Right atrium auricular region (tissue), 2 donors: ENCODE results near the gene SEMA3C. TPM values are rescaled to one million over a fixed set of nuclear protein-coding genes. Genes with fewer than 3 reads are reported as not detected.

ENCODE experiments used
- DNase-seq: peaks from one replicate; pipeline ENCODE4 v3.0.0-alpha.2; 2019; ENCODE audit warnings: low spot score
- H3K27ac ChIP-seq, 2 donors: fragments of 200-600 bp; sonication (generic); 1 replicate in 1 of 2; 2 replicates in 1 of 2; pipeline ENCODE4 v1.5.1; 2016 to 2019
- H3K27me3 ChIP-seq, 2 donors: fragments of 200-600 bp; sonication (generic); one replicate each; pipeline versions ENCODE4 v1.5.1 to v1.6.0; 2017 to 2019
- H3K36me3 ChIP-seq: fragments of 200-600 bp; sonication (generic); one replicate; pipeline ENCODE4 v1.5.1; 2016
- H3K4me1 ChIP-seq, 2 donors: fragments of 200-600 bp; sonication (generic); one replicate each; pipeline versions ENCODE4 v1.5.1 to v1.6.0; 2017 to 2019
- H3K4me3 ChIP-seq, 2 donors: fragments of 200-600 bp; sonication (generic); 1 replicate in 1 of 2; 2 replicates in 1 of 2; pipeline ENCODE4 v1.5.1; 2017 to 2019; ENCODE audit warnings: mild to moderate bottlenecking in 1 of 2, moderate library complexity in 1 of 2
- H3K9me3 ChIP-seq, 2 donors: fragments of 200-600 bp; sonication (generic); one replicate each; pipeline ENCODE4 v1.5.1; 2019
- CTCF ChIP-seq, 2 donors: fragments of 200-600 bp; sonication (generic); IDR thresholded peaks; one replicate each; pipeline ENCODE4 v1.5.1; 2019; ENCODE audit warnings: antibody characterized with exemption in 2 of 2
- total RNA-seq, 2 donors: library from RNA; depleted of rRNA; stranded (reverse); fragments of >200 nt; gene quantifications; one replicate each; pipeline ENCODE4 v1.1.0, GENCODE V29; 2016

The SEMA3C gene
- total RNA-seq, 2 donors from 2014 or later = 58.3 to 61.6 TPM

GRCh38 chr7:80785961-80786536 lies 132.8 kb downstream of the SEMA3C start:
- Histone ChIP-seq H3K27me3 (no peaks in the 10 kb centered on the region), H3K9me3 (no peaks in the 10 kb centered on the region), H3K27ac (no peak overlapping the region), H3K36me3 (no peaks in the 10 kb centered on the region), H3K4me1 (peaks cover 0 to 34% of the 10 kb centered on the region in 2 donors), H3K4me3 (no peak overlapping the region)
- no peak for TF ChIP-seq CTCF (IDR thresholded peaks at IDR 0.05)
- DNase-seq = no peak

- H3K27ac ChIP-seq = no peak overlapping the region
Observed at GRCh38 chr7:80785276-80785675, 133.6 kb downstream of the SEMA3C start.

GRCh38 chr7:80783678-80784327 lies 135.0 kb downstream of the SEMA3C start:
- Histone ChIP-seq H3K36me3 (no peaks in the 10 kb centered on the region), H3K4me1 (peaks cover 0 to 33% of the 10 kb centered on the region in 2 donors), H3K27me3 (no peaks in the 10 kb centered on the region), H3K4me3 (no peak overlapping the region), H3K9me3 (no peaks in the 10 kb centered on the region), H3K27ac (peak overlapping the region; percentile 47 to 71)
- DNase-seq = no peak
- TF ChIP-seq CTCF (IDR thresholded peaks at IDR 0.05) = no peak

More at GRCh38 chr7:80785276-80785675, 133.6 kb downstream of the SEMA3C start:
- TF ChIP-seq CTCF (IDR thresholded peaks at IDR 0.05) = no peak
- DNase-seq = no peak
- Histone ChIP-seq H3K27me3 (no peaks in the 10 kb centered on the region), H3K36me3 (no peaks in the 10 kb centered on the region), H3K9me3 (no peaks in the 10 kb centered on the region), H3K4me3 (no peak overlapping the region), H3K4me1 (peaks cover 0 to 34% of the 10 kb centered on the region in 2 donors)

GRCh38 chr7:80783186-80783677 lies 135.6 kb downstream of the SEMA3C start:
- H3K4me1 ChIP-seq = peaks cover 0 to 33% of the 10 kb centered on the region in 2 donors
- H3K36me3 ChIP-seq = no peaks in the 10 kb centered on the region
- no peak overlapping the region for H3K4me3 ChIP-seq
- TF ChIP-seq CTCF (IDR thresholded peaks at IDR 0.05) = no peak
- H3K9me3 ChIP-seq = no peaks in the 10 kb centered on the region
- H3K27me3 ChIP-seq = no peaks in the 10 kb centered on the region
- H3K27ac ChIP-seq = peak overlapping the region; percentile 47 to 71
- DNase-seq = no peak

GRCh38 chr7:80781561-80781979 lies 137.3 kb downstream of the SEMA3C start:
- Histone ChIP-seq H3K27ac (peak overlapping the region; percentile 46 to 71), H3K27me3 (no peaks in the 10 kb centered on the region), H3K4me1 (peaks cover 0 to 33% of the 10 kb centered on the region in 2 donors), H3K4me3 (no peak overlapping the region), H3K36me3 (no peaks in the 10 kb centered on the region), H3K9me3 (no peaks in the 10 kb centered on the region)
- DNase-seq = no peak
- TF ChIP-seq CTCF (IDR thresholded peaks at IDR 0.05) = no peak
